Neural progenitor cell (in vitro differentiated cells): ENCODE results near the gene TRMT2B. TPM values are rescaled to one million over a fixed set of nuclear protein-coding genes. Genes with fewer than 3 reads are reported as not detected.

ENCODE experiments used
- DNase-seq: peaks from one replicate; pipeline ENCODE4 v3.0.0-alpha.2; 2016; ENCODE audit warnings: low spot score
- H2AFZ ChIP-seq: fragments of 200-600 bp; sonication (generic); replicated peaks from 2 replicates; pipeline ENCODE4 v1.6.1; 2016; ENCODE audit warnings: antibody characterized with exemption
- H3F3A ChIP-seq: fragments of 200-600 bp; sonication (generic); 2 replicates; pipeline ENCODE4 v1.6.1; 2016; ENCODE audit warnings: antibody characterized with exemption, low read depth
- H3K27ac ChIP-seq: fragments of 200-600 bp; sonication (generic); 2 replicates; pipeline ENCODE4 v1.5.1; 2016; ENCODE audit warnings: mild to moderate bottlenecking
- H3K27me3 ChIP-seq: fragments of 200-600 bp; sonication (generic); 2 replicates; pipeline ENCODE4 v1.6.1; 2016; ENCODE audit warnings: mild to moderate bottlenecking, moderate library complexity
- H3K36me3 ChIP-seq: fragments of 200-600 bp; sonication (generic); 2 replicates; pipeline ENCODE4 v1.5.1; 2016
- H3K4me1 ChIP-seq: fragments of 200-600 bp; sonication (generic); 2 replicates; pipeline ENCODE4 v1.6.1; 2016; ENCODE audit warnings: mixed run types
- H3K4me2 ChIP-seq: fragments of 200-600 bp; sonication (generic); 2 replicates; pipeline ENCODE4 v1.6.1; 2016
- H3K4me3 ChIP-seq: fragments of 200-600 bp; sonication (generic); 2 replicates; pipeline ENCODE4 v1.5.1; 2016
- H3K79me2 ChIP-seq: fragments of 200-600 bp; sonication (generic); 2 replicates; pipeline ENCODE4 v1.6.1; 2016; ENCODE audit warnings: low read depth
- H3K9ac ChIP-seq: fragments of 200-600 bp; sonication (generic); 2 replicates; pipeline ENCODE4 v1.6.1; 2016
- H3K9me3 ChIP-seq: fragments of 200-600 bp; sonication (generic); 2 replicates; pipeline ENCODE4 v1.5.1; 2016; ENCODE audit warnings: low read depth
- H4K20me1 ChIP-seq: fragments of 200-600 bp; sonication (generic); 2 replicates; pipeline ENCODE4 v1.6.1; 2016; ENCODE audit warnings: low read depth
- H3K27ac Mint-ChIP-seq: 3 replicates; pipeline ENCODE4 v1.8.0; 2021; ENCODE audit warnings: mixed read lengths
- H3K27me3 Mint-ChIP-seq: 2 replicates; pipeline ENCODE4 v1.8.0; 2022; ENCODE audit warnings: low read depth, mild to moderate bottlenecking, inconsistent platforms, moderate library complexity, mixed read lengths; ENCODE audit not compliant: insufficient read depth
- H3K36me3 Mint-ChIP-seq: 3 replicates; pipeline ENCODE4 v1.8.0; 2021; ENCODE audit warnings: mixed read lengths
- H3K4me1 Mint-ChIP-seq: 3 replicates; pipeline ENCODE4 v1.8.0; 2021; ENCODE audit warnings: mixed read lengths
- H3K4me3 Mint-ChIP-seq: 3 replicates; pipeline ENCODE4 v1.8.0; 2021; ENCODE audit warnings: mild to moderate bottlenecking, moderate library complexity, mixed read lengths
- H3K9me3 Mint-ChIP-seq: 3 replicates; pipeline ENCODE4 v1.8.0; 2020; ENCODE audit warnings: mixed read lengths
- EZH2 ChIP-seq: fragments of 200-600 bp; sonication (generic); IDR thresholded peaks from 2 replicates; pipeline ENCODE4 v1.6.1; 2017; ENCODE audit warnings: antibody characterized with exemption, mild to moderate bottlenecking, moderate library complexity
- EZH2phosphoT487 ChIP-seq: fragments of 200-600 bp; sonication (generic); IDR thresholded peaks from 2 replicates; pipeline ENCODE4 v1.6.1; 2017; ENCODE audit warnings: antibody characterized with exemption
- total RNA-seq: library from RNA; depleted of rRNA; stranded (reverse); fragments of >200 nt; gene quantifications from 2 replicates; pipeline ENCODE4 v1.2.3, GENCODE V29; 2015; ENCODE audit warnings: low replicate concordance
- TF ChIP-seq, protein P1 (sequence below): fragments of 200-600 bp; sonication (generic); IDR thresholded peaks from 2 replicates; pipeline ENCODE4 v1.5.1; 2017; ENCODE audit warnings: antibody characterized with exemption, mild to moderate bottlenecking

The TRMT2B gene
- total RNA-seq, 1 donor from 2014 or later, result 11.5 TPM

DNA sequence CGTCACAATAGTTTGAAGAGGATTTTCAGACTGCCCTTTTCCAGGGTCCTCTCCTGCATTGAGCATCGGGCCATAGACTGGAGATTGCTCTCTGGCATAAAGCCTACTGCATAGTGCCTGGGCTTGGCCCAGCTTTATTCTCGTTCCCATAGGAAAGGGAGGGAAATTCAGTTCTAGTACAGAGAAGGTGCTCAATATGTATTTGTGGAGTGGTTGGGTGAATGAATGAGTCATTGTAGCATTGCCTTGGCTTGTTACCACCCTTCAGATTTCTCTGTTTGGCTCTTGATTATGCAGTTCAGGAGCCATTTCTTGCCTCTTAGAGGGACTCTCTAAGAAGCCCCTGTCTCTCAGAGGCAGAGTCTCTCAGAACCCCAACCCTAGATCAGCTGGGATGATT lies 29.3 kb upstream of the TRMT2B start:
- Mint-ChIP-seq H3K4me1 (peaks cover 3% of the 10 kb centered on the region), H3K4me3 (no peak overlapping the region), H3K36me3 (no peaks in the 10 kb centered on the region), H3K27me3 (peaks cover 5% of the 10 kb centered on the region), H3K27ac (no peak overlapping the region), H3K9me3 (peaks cover 5% of the 10 kb centered on the region)
- Histone ChIP-seq H3K4me2 (no peak overlapping the region), H3K27ac (no peak overlapping the region), H3K4me3 (no peak overlapping the region), H3K9ac (no peak overlapping the region), H3F3A (no peaks in the 10 kb centered on the region), H4K20me1 (no peaks in the 10 kb centered on the region), H3K4me1 (no peaks in the 10 kb centered on the region), H3K27me3 (no peaks in the 10 kb centered on the region), H3K79me2 (no peaks in the 10 kb centered on the region), H3K36me3 (no peaks in the 10 kb centered on the region), H3K9me3 (no peaks in the 10 kb centered on the region), H2AFZ (no peak overlapping the region)
- no peak for DNase-seq
- TF ChIP-seq EZH2phosphoT487, result no peak
- TF ChIP-seq, protein P1, sequence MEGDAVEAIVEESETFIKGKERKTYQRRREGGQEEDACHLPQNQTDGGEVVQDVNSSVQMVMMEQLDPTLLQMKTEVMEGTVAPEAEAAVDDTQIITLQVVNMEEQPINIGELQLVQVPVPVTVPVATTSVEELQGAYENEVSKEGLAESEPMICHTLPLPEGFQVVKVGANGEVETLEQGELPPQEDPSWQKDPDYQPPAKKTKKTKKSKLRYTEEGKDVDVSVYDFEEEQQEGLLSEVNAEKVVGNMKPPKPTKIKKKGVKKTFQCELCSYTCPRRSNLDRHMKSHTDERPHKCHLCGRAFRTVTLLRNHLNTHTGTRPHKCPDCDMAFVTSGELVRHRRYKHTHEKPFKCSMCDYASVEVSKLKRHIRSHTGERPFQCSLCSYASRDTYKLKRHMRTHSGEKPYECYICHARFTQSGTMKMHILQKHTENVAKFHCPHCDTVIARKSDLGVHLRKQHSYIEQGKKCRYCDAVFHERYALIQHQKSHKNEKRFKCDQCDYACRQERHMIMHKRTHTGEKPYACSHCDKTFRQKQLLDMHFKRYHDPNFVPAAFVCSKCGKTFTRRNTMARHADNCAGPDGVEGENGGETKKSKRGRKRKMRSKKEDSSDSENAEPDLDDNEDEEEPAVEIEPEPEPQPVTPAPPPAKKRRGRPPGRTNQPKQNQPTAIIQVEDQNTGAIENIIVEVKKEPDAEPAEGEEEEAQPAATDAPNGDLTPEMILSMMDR, result no peak
- no peak for TF ChIP-seq EZH2

DNA sequence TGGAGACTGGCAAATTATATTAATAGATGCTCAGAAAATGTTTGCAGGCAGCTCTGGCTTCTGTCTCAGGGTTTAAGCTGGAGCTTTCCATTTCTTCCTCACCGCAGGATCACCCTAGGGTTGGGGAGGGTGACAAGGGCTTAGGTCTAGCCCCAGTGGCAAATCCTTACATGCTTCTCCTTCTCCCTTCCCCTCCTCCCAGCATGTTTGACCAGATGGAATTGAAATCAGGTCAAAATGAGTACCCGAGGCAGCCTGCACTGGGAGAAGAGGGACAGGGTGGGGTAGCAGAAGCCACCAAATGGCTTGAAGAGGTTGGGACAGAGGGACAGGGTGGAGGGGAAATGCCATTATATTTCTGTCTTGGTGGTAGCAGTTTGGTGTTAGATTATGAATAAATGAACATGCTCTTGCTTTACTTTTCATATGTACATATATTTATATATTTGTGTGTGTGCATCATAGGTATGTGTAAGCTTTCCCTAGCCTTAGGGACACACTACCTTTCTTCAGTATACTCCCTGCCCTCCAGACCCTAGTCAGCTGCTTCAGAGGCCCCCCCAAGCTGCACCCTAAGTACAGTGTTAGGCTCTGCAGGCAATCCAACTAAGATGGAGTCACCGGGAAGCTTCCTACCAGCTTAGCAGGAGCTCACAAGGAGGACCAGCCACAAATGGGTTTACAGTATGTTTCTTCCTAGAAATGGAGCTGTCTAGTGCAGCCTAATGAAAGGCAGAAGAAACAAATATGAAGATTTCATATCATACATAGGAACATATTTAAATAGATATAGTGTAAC lies 28.6 kb upstream of the TRMT2B start:
- peaks cover 3% of the 10 kb centered on the region for H3K4me1 Mint-ChIP-seq
- Histone ChIP-seq H3K4me1 (no peaks in the 10 kb centered on the region), H4K20me1 (no peaks in the 10 kb centered on the region), H3K79me2 (no peaks in the 10 kb centered on the region), H3K4me3 (peak overlapping the region; percentile 79), H3K27ac (no peak overlapping the region), H3K27me3 (no peaks in the 10 kb centered on the region), H3K9me3 (no peaks in the 10 kb centered on the region), H3F3A (no peaks in the 10 kb centered on the region), H3K4me2 (peak overlapping the region; percentile 81), H3K9ac (no peak overlapping the region), H3K36me3 (no peaks in the 10 kb centered on the region), H2AFZ (no peak overlapping the region)
- peaks cover 5% of the 10 kb centered on the region for H3K27me3 Mint-ChIP-seq
- no peak for DNase-seq
- no peak for TF ChIP-seq EZH2phosphoT487
- TF ChIP-seq EZH2, result no peak
- TF ChIP-seq, protein P1, result no peak
- peak overlapping the region; percentile 67 for H3K4me3 Mint-ChIP-seq
- H3K27ac Mint-ChIP-seq, result no peak overlapping the region
- no peaks in the 10 kb centered on the region for H3K36me3 Mint-ChIP-seq
- H3K9me3 Mint-ChIP-seq, result peaks cover 9% of the 10 kb centered on the region

DNA sequence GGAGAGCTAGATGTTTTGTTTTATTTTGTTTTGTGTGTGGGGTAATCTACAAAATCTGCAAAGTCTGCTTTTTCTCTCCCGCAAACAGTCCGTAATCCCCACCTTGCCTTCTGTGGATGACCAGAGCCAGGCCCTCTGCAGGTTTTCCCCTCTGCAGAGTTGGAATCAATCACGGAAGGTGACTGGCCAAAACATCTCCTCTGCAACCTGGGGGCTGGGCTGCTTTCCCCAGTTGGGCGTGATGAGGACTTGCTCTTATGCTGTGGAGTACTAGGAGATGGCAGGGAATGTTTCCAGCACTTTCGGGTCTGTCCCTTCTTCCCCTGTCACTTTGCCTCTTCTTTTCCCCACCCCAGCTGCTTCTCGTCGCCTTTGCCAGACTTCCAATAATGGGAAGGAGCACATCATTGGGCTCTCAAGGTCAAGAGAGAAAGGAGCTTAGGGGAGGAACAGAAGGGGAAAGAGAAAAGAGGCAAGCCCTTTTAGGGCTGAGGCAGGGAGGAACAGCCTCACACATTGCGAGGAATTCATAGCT lies 27.9 kb upstream of the TRMT2B start:
- Histone ChIP-seq H3F3A (no peaks in the 10 kb centered on the region), H3K36me3 (no peaks in the 10 kb centered on the region), H4K20me1 (no peaks in the 10 kb centered on the region), H3K79me2 (no peaks in the 10 kb centered on the region), H3K9ac (no peak overlapping the region), H3K4me1 (no peaks in the 10 kb centered on the region), H3K4me2 (peak overlapping the region; percentile 81), H3K27ac (no peak overlapping the region), H3K9me3 (peaks cover under 1% of the 10 kb centered on the region), H3K27me3 (no peaks in the 10 kb centered on the region), H3K4me3 (peak overlapping the region; percentile 79), H2AFZ (no peak overlapping the region)
- TF ChIP-seq EZH2, result no peak
- TF ChIP-seq EZH2phosphoT487, result no peak
- H3K4me1 Mint-ChIP-seq, result peaks cover 3% of the 10 kb centered on the region
- H3K27me3 Mint-ChIP-seq, result peaks cover 5% of the 10 kb centered on the region
- peaks cover 12% of the 10 kb centered on the region for H3K9me3 Mint-ChIP-seq
- H3K4me3 Mint-ChIP-seq, result peak overlapping the region; percentile 90
- peak; percentile 10 for DNase-seq
- H3K36me3 Mint-ChIP-seq, result no peaks in the 10 kb centered on the region
- H3K27ac Mint-ChIP-seq, result no peak overlapping the region
